Vagina (tissue), 2 donors: ENCODE measurements around the gene TUBA3D.
"Not testable (repeated sequence)": the region's sequence is repeated elsewhere in the genome, so short reads cannot be mapped to it uniquely, and the experiment has no call there.

Experiments used
- POLR2A ChIP-seq, 2 donors: fragments of 450-650 bp; IDR thresholded peaks; one replicate each; pipeline ENCODE4 v1.6.1; 2017; ENCODE audit warnings: antibody characterized with exemption in 2 of 2, mild to moderate bottlenecking in 2 of 2, moderate library complexity in 2 of 2
- TF ChIP-seq, protein P1 (sequence below), 3 experiments: fragments of 450-650 bp in 2 of 3; fragments of 200-600 bp in 1 of 3; sonication (generic) in 1 of 3; IDR thresholded peaks; one replicate each; pipeline ENCODE4 v1.5.1; 2017 to 2019; ENCODE audit warnings: antibody characterized with exemption in 3 of 3, mild to moderate bottlenecking in 2 of 3, moderate library complexity in 2 of 3

DNA sequence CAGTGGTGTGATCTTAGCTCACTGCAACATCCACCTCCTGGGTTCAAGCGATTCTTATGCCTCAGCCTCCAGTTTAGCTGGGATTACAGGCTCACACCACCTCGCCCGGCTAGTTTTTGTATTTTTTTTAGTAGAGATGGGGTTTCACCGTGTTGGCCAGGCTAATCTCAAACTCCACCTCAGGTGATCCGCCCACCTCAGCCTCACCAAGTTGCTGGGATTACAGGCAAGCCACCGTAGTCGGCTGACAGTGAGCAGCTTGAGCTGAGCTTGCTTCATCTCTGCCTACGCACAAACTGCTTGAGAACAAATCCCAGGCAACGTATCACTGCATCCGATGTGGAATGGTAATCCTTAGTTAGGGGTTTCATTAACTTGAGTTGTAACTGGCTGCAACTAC is 8.2 kb upstream of the TUBA3D start:
- TF ChIP-seq, protein P1, sequence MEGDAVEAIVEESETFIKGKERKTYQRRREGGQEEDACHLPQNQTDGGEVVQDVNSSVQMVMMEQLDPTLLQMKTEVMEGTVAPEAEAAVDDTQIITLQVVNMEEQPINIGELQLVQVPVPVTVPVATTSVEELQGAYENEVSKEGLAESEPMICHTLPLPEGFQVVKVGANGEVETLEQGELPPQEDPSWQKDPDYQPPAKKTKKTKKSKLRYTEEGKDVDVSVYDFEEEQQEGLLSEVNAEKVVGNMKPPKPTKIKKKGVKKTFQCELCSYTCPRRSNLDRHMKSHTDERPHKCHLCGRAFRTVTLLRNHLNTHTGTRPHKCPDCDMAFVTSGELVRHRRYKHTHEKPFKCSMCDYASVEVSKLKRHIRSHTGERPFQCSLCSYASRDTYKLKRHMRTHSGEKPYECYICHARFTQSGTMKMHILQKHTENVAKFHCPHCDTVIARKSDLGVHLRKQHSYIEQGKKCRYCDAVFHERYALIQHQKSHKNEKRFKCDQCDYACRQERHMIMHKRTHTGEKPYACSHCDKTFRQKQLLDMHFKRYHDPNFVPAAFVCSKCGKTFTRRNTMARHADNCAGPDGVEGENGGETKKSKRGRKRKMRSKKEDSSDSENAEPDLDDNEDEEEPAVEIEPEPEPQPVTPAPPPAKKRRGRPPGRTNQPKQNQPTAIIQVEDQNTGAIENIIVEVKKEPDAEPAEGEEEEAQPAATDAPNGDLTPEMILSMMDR (IDR thresholded peaks at IDR 0.05): not testable (repeated sequence)
- TF ChIP-seq POLR2A (IDR thresholded peaks at IDR 0.05): not testable (repeated sequence)
